Neural cell (in vitro differentiated cells): ENCODE measurements around the gene GNB1. TPM values are rescaled to one million over a fixed set of nuclear protein-coding genes. Genes with fewer than 3 reads are reported as not detected.
A peak's percentile ranks its signal among the peaks of the same experiment; 100 is the strongest.

ENCODE experiments used
- H2AFZ ChIP-seq: fragments of 200-600, 300-800 bp; sonication (generic), shearing (Covaris generic); 2 replicates; pipeline ENCODE4 v1.6.0; 2014; ENCODE audit warnings: low read depth, mild to moderate bottlenecking, antibody characterized with exemption, low read length, moderate library complexity
- H3F3A ChIP-seq: fragments of 200-600 bp; shearing (Covaris generic); 2 replicates; pipeline ENCODE4 v1.6.1; 2016; ENCODE audit warnings: mild to moderate bottlenecking, moderate library complexity, mixed read lengths, antibody characterized with exemption, low read length; ENCODE audit not compliant: insufficient read depth, poor library complexity, severe bottlenecking
- H3K27ac ChIP-seq: fragments of 200-600, 300-800 bp; sonication (generic), shearing (Covaris generic); 2 replicates; pipeline ENCODE4 v1.5.1; 2014; ENCODE audit warnings: mild to moderate bottlenecking, low read length, moderate library complexity
- H3K27me3 ChIP-seq: fragments of 300-800, 200-600 bp; sonication (generic), shearing (Covaris generic); 2 replicates; pipeline ENCODE4 v1.6.0; 2014; ENCODE audit warnings: mild to moderate bottlenecking, low read depth, low read length, moderate library complexity; ENCODE audit not compliant: insufficient read depth
- H3K36me3 ChIP-seq: fragments of 300-800, 200-600 bp; sonication (generic), shearing (Covaris generic); 2 replicates; pipeline ENCODE4 v1.5.1; 2014; ENCODE audit warnings: mild to moderate bottlenecking, antibody characterized with exemption, low read length, moderate library complexity; ENCODE audit not compliant: insufficient read depth
- H3K4me2 ChIP-seq: fragments of 300-800, 200-600 bp; sonication (generic), shearing (Covaris generic); 2 replicates; pipeline ENCODE4 v1.6.0; 2014; ENCODE audit warnings: mild to moderate bottlenecking, low read length
- H3K4me3 ChIP-seq: fragments of 300-800, 200-600 bp; sonication (generic), shearing (Covaris generic); 2 replicates; pipeline ENCODE4 v1.5.1; 2014; ENCODE audit warnings: mild to moderate bottlenecking, low read length, moderate library complexity
- H3K79me2 ChIP-seq: fragments of 200-600 bp; shearing (Covaris generic); replicated peaks from 2 replicates; pipeline ENCODE4 v1.6.0; 2014; ENCODE audit warnings: mild to moderate bottlenecking, low read length, moderate library complexity; ENCODE audit not compliant: insufficient read depth
- H3K9ac ChIP-seq: fragments of 300-800, 200-600 bp; sonication (generic), shearing (Covaris generic); 2 replicates; pipeline ENCODE4 v1.6.1; 2016; ENCODE audit warnings: mild to moderate bottlenecking, low read length, mixed read lengths
- H3K9me2 ChIP-seq: fragments of 200-600 bp; shearing (Covaris generic); 2 replicates; pipeline ENCODE4 v1.6.1; 2016; ENCODE audit warnings: mild to moderate bottlenecking, low read length, mixed read lengths; ENCODE audit not compliant: insufficient read depth
- H3K9me3 ChIP-seq: fragments of 200-600, 300-800 bp; sonication (generic), shearing (Covaris generic); 2 replicates; pipeline ENCODE4 v1.6.1; 2016; ENCODE audit warnings: mild to moderate bottlenecking, mixed run types, low read length, moderate library complexity, mixed read lengths
- H4K20me1 ChIP-seq: fragments of 200-600 bp; shearing (Covaris generic); 2 replicates; pipeline ENCODE4 v1.6.1; 2016; ENCODE audit warnings: mild to moderate bottlenecking, mixed run types; ENCODE audit not compliant: insufficient read depth
- EP300 ChIP-seq: fragments of 450-650 bp; conservative IDR thresholded peaks from 2 replicates; pipeline ENCODE4 v1.6.1; 2014; ENCODE audit warnings: antibody characterized with exemption, mild to moderate bottlenecking, moderate library complexity; ENCODE audit not compliant: poor library complexity, severe bottlenecking
- EZH2 ChIP-seq: fragments of 200-600, 300-800 bp; shearing (Covaris generic), sonication (generic); IDR thresholded peaks from 2 replicates; pipeline ENCODE4 v1.6.1; 2014; ENCODE audit warnings: antibody characterized with exemption, low read length, borderline replicate concordance, mild to moderate bottlenecking; ENCODE audit not compliant: insufficient read depth, poor library complexity, severe bottlenecking
- MXI1 ChIP-seq: fragments of 450-650 bp; conservative IDR thresholded peaks from 2 replicates; pipeline ENCODE4 v1.6.1; 2014; ENCODE audit warnings: antibody characterized with exemption, mild to moderate bottlenecking; ENCODE audit not compliant: poor library complexity, severe bottlenecking
- POLR2AphosphoS5 ChIP-seq: IDR thresholded peaks from 2 replicates; pipeline ENCODE4 v1.6.1; 2012
- RAD21 ChIP-seq: fragments of 450-650 bp; conservative IDR thresholded peaks from 2 replicates; pipeline ENCODE4 v1.6.1; 2014; ENCODE audit warnings: antibody characterized with exemption, mild to moderate bottlenecking, moderate library complexity
- SMC3 ChIP-seq: fragments of 450-650 bp; conservative IDR thresholded peaks from 2 replicates; pipeline ENCODE4 v1.6.1; 2014; ENCODE audit warnings: antibody characterized with exemption, mild to moderate bottlenecking, moderate library complexity; ENCODE audit not compliant: poor library complexity
- TAF1 ChIP-seq: IDR thresholded peaks from 2 replicates; pipeline ENCODE4 v1.6.1; 2012; ENCODE audit warnings: low read depth
- polyA plus RNA-seq: library from polyadenylated mRNA; depleted of rRNA; stranded (reverse); fragments of >200 nt; gene quantifications from 2 replicates; pipeline ENCODE4 v1.2.3, GENCODE V29; 2014
- TF ChIP-seq, protein P1 (sequence below): IDR thresholded peaks from 2 replicates; pipeline ENCODE4 v1.6.1; 2012; ENCODE audit warnings: borderline replicate concordance
- TF ChIP-seq, protein P2 (sequence below): fragments of 450-650 bp; IDR thresholded peaks from 2 replicates; pipeline ENCODE4 v1.5.1; 2014; ENCODE audit warnings: antibody characterized with exemption, mild to moderate bottlenecking, moderate library complexity; ENCODE audit not compliant: poor library complexity, severe bottlenecking

GNB1 gene
- polyA plus RNA-seq, 1 donor from 2014 or later = 325 TPM

GRCh38 chr1:1917995-1918900 lies 27.4 kb upstream of the GNB1 start:
- TF ChIP-seq TAF1 (no peak), RAD21 (no peak), SMC3 (no peak), POLR2AphosphoS5 (no peak), EZH2 (no peak), MXI1 (no peak)
- TF ChIP-seq, protein P1, sequence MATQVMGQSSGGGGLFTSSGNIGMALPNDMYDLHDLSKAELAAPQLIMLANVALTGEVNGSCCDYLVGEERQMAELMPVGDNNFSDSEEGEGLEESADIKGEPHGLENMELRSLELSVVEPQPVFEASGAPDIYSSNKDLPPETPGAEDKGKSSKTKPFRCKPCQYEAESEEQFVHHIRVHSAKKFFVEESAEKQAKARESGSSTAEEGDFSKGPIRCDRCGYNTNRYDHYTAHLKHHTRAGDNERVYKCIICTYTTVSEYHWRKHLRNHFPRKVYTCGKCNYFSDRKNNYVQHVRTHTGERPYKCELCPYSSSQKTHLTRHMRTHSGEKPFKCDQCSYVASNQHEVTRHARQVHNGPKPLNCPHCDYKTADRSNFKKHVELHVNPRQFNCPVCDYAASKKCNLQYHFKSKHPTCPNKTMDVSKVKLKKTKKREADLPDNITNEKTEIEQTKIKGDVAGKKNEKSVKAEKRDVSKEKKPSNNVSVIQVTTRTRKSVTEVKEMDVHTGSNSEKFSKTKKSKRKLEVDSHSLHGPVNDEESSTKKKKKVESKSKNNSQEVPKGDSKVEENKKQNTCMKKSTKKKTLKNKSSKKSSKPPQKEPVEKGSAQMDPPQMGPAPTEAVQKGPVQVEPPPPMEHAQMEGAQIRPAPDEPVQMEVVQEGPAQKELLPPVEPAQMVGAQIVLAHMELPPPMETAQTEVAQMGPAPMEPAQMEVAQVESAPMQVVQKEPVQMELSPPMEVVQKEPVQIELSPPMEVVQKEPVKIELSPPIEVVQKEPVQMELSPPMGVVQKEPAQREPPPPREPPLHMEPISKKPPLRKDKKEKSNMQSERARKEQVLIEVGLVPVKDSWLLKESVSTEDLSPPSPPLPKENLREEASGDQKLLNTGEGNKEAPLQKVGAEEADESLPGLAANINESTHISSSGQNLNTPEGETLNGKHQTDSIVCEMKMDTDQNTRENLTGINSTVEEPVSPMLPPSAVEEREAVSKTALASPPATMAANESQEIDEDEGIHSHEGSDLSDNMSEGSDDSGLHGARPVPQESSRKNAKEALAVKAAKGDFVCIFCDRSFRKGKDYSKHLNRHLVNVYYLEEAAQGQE = no peak
- no peaks in the 10 kb centered on the region for H3K36me3 ChIP-seq
- H3K27me3 ChIP-seq = peaks cover 11% of the 10 kb centered on the region
- H4K20me1 ChIP-seq = no peaks in the 10 kb centered on the region
- H3K27ac ChIP-seq = no peak overlapping the region
- H3K4me2 ChIP-seq = peak overlapping the region; percentile 25
- H3K79me2 ChIP-seq = no peaks in the 10 kb centered on the region
- H3K9me3 ChIP-seq = no peaks in the 10 kb centered on the region
- H2AFZ ChIP-seq = no peak overlapping the region
- H3K4me3 ChIP-seq = peak overlapping the region; percentile 68
- no peaks in the 10 kb centered on the region for H3K9me2 ChIP-seq
- no peaks in the 10 kb centered on the region for H3F3A ChIP-seq
- H3K9ac ChIP-seq = peak overlapping the region; percentile 26

DNA sequence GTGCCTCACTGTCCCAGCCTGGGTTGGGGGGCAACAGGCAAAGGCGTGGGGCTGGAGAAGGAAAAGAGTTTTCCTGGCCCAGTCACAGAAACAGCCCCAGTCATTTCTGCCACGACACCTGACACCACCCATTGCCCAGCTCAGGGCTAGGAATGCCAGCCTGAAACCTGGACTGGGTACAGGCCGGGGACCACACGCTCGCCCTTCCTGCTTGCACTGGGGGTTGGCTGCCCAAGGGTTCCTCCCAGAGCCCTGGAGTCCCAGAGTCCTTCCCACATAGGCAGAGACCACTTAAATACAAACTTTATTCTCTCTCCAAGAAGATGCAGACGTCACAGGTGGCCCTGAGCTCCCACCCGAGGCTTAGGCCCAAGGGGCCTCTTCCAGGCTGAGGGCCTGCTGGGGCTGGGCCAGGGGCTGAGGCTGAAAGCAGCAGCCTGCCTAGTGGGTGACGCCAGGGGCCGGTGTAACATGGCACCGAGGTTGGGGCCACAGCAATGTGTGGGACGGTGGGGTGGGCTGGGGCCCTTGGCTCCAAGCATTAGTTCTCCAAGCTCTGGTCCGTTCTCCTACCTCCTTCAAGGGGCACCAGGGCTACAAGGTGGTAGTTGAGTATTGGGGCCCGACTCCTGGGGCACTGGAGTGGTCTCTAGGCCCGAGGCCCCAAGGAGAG lies 26.6 kb upstream of the GNB1 start:
- H2AFZ ChIP-seq = no peak overlapping the region
- TF ChIP-seq, protein P1 = no peak
- TF ChIP-seq SMC3 (no peak), EZH2 (no peak), EP300 (no peak), MXI1 (no peak), POLR2AphosphoS5 (no peak), TAF1 (no peak), RAD21 (no peak)
- TF ChIP-seq, protein P2, sequence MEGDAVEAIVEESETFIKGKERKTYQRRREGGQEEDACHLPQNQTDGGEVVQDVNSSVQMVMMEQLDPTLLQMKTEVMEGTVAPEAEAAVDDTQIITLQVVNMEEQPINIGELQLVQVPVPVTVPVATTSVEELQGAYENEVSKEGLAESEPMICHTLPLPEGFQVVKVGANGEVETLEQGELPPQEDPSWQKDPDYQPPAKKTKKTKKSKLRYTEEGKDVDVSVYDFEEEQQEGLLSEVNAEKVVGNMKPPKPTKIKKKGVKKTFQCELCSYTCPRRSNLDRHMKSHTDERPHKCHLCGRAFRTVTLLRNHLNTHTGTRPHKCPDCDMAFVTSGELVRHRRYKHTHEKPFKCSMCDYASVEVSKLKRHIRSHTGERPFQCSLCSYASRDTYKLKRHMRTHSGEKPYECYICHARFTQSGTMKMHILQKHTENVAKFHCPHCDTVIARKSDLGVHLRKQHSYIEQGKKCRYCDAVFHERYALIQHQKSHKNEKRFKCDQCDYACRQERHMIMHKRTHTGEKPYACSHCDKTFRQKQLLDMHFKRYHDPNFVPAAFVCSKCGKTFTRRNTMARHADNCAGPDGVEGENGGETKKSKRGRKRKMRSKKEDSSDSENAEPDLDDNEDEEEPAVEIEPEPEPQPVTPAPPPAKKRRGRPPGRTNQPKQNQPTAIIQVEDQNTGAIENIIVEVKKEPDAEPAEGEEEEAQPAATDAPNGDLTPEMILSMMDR = no peak
- no peaks in the 10 kb centered on the region for H4K20me1 ChIP-seq
- H3K9me2 ChIP-seq = no peaks in the 10 kb centered on the region
- H3K9ac ChIP-seq = no peak overlapping the region
- no peak overlapping the region for H3K4me2 ChIP-seq
- no peaks in the 10 kb centered on the region for H3K79me2 ChIP-seq
- no peaks in the 10 kb centered on the region for H3K9me3 ChIP-seq
- H3K27ac ChIP-seq = no peak overlapping the region
- no peaks in the 10 kb centered on the region for H3F3A ChIP-seq
- H3K36me3 ChIP-seq = no peaks in the 10 kb centered on the region
- no peak overlapping the region for H3K4me3 ChIP-seq
- peaks cover 11% of the 10 kb centered on the region for H3K27me3 ChIP-seq
